Nephron (organoid): ENCODE measurements around the gene CHCHD6.

Experiments
- H3K27ac Mint-ChIP-seq, 3 experiments: 2 replicates each; pipeline ENCODE4 v1.8.0; 2020; ENCODE audit warnings: mixed read lengths in 3 of 3, mild to moderate bottlenecking in 2 of 3, moderate library complexity in 1 of 3
- H3K27me3 Mint-ChIP-seq: 2 replicates; pipeline ENCODE4 v1.8.0; 2021; ENCODE audit warnings: low read depth, mild to moderate bottlenecking, moderate library complexity, mixed read lengths
- H3K36me3 Mint-ChIP-seq: 2 replicates; pipeline ENCODE4 v1.8.0; 2020; ENCODE audit warnings: low read depth, mixed read lengths
- H3K4me1 Mint-ChIP-seq: 2 replicates; pipeline ENCODE4 v1.8.0; 2020; ENCODE audit warnings: mixed read lengths
- H3K4me3 Mint-ChIP-seq, 3 experiments: 2 replicates each; pipeline ENCODE4 v1.8.0; 2020; ENCODE audit warnings: mild to moderate bottlenecking in 3 of 3, mixed read lengths in 3 of 3, moderate library complexity in 2 of 3
- H3K9me3 Mint-ChIP-seq: 2 replicates; pipeline ENCODE4 v1.8.0; 2020; ENCODE audit warnings: mixed read lengths
- TF ChIP-seq, protein P1 (sequence below), 3 experiments: fragments of 200-600 bp; sonication (generic); IDR thresholded peaks; one replicate each; pipeline ENCODE4 v1.5.0; 2021; ENCODE audit warnings: antibody characterized with exemption in 3 of 3; ENCODE audit not compliant: unreplicated experiment in 3 of 3

CHCHD6 gene

GRCh38 chr3:126692858-126693257 is 11.2 kb upstream of the CHCHD6 start:
- Mint-ChIP-seq H3K9me3 (no peaks in the 10 kb centered on the region), H3K27ac (no peak overlapping the region), H3K4me3 (no peak overlapping the region), H3K4me1 (no peaks in the 10 kb centered on the region), H3K27me3 (peaks cover 14% of the 10 kb centered on the region), H3K36me3 (no peaks in the 10 kb centered on the region)
- TF ChIP-seq, protein P1, sequence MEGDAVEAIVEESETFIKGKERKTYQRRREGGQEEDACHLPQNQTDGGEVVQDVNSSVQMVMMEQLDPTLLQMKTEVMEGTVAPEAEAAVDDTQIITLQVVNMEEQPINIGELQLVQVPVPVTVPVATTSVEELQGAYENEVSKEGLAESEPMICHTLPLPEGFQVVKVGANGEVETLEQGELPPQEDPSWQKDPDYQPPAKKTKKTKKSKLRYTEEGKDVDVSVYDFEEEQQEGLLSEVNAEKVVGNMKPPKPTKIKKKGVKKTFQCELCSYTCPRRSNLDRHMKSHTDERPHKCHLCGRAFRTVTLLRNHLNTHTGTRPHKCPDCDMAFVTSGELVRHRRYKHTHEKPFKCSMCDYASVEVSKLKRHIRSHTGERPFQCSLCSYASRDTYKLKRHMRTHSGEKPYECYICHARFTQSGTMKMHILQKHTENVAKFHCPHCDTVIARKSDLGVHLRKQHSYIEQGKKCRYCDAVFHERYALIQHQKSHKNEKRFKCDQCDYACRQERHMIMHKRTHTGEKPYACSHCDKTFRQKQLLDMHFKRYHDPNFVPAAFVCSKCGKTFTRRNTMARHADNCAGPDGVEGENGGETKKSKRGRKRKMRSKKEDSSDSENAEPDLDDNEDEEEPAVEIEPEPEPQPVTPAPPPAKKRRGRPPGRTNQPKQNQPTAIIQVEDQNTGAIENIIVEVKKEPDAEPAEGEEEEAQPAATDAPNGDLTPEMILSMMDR (IDR thresholded peaks at IDR 0.05; ENCODE audit: unreplicated experiment in 3 of 3): no peak

DNA sequence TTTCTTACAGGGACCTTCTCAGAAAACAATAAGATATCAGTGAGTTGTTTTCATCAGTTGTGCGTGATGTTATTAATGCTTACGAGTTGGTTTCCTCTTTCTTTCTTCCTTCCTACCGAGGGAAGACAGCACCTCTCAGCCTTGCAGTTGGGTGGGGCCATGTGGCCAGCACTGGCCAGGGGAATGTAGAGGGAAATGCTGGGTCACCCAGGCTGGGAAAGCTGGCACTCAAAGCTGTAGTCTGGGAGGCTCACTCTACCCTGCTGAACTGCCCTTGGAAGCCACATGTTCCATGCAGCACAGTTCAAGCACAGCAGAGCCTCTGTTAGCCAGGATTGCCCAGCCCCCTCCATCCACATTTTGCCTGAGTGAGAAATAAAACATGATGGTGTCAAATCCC is 10.1 kb upstream of the CHCHD6 start:
- Mint-ChIP-seq H3K4me1 (no peaks in the 10 kb centered on the region), H3K36me3 (no peaks in the 10 kb centered on the region), H3K9me3 (no peaks in the 10 kb centered on the region), H3K4me3 (no peak overlapping the region), H3K27ac (no peak overlapping the region), H3K27me3 (peaks cover 20% of the 10 kb centered on the region)
- TF ChIP-seq, protein P1 (IDR thresholded peaks at IDR 0.05; ENCODE audit: unreplicated experiment in 3 of 3): no peak

GRCh38 chr3:126696701-126697267 is 7.3 kb upstream of the CHCHD6 start:
- Mint-ChIP-seq H3K9me3 (peaks cover 4% of the 10 kb centered on the region), H3K27me3 (peaks cover 20% of the 10 kb centered on the region)

GRCh38 chr3:126699011-126699410 is 5.0 kb upstream of the CHCHD6 start:
- H3K27me3 Mint-ChIP-seq: peaks cover 25% of the 10 kb centered on the region
- no peak overlapping the region for H3K27ac Mint-ChIP-seq
- H3K4me3 Mint-ChIP-seq: no peak overlapping the region
- H3K36me3 Mint-ChIP-seq: no peaks in the 10 kb centered on the region
- peaks cover 4% of the 10 kb centered on the region for H3K9me3 Mint-ChIP-seq
- TF ChIP-seq, protein P1 (IDR thresholded peaks at IDR 0.05; ENCODE audit: unreplicated experiment in 3 of 3): no peak
- H3K4me1 Mint-ChIP-seq: peaks cover 13% of the 10 kb centered on the region

More at GRCh38 chr3:126696701-126697267, 7.3 kb upstream of the CHCHD6 start:
- no peaks in the 10 kb centered on the region for H3K4me1 Mint-ChIP-seq
- TF ChIP-seq, protein P1 (IDR thresholded peaks at IDR 0.05; ENCODE audit: unreplicated experiment in 3 of 3): no peak
- no peak overlapping the region for H3K4me3 Mint-ChIP-seq
- H3K27ac Mint-ChIP-seq: no peak overlapping the region
- no peaks in the 10 kb centered on the region for H3K36me3 Mint-ChIP-seq

- Mint-ChIP-seq H3K4me1 (peaks cover 22% of the 10 kb centered on the region), H3K27me3 (peaks cover 12% of the 10 kb centered on the region), H3K27ac (peak overlapping the region in 1 of 3 experiments; percentile 3), H3K4me3 (peak overlapping the region; percentile 89 to 96 (median 95)), H3K36me3 (peaks cover 15% of the 10 kb centered on the region), H3K9me3 (peaks cover 4% of the 10 kb centered on the region)
- TF ChIP-seq, protein P1 (IDR thresholded peaks at IDR 0.05; ENCODE audit: unreplicated experiment in 3 of 3): no peak
Measured at GRCh38 chr3:126704494-126705214, 614 bp downstream of the CHCHD6 start.

- no peak overlapping the region for H3K4me3 Mint-ChIP-seq
- peaks cover 22% of the 10 kb centered on the region for H3K4me1 Mint-ChIP-seq
- peaks cover 16% of the 10 kb centered on the region for H3K36me3 Mint-ChIP-seq
- H3K27ac Mint-ChIP-seq: no peak overlapping the region
- peaks cover 12% of the 10 kb centered on the region for H3K27me3 Mint-ChIP-seq
- peaks cover under 1% of the 10 kb centered on the region for H3K9me3 Mint-ChIP-seq
- TF ChIP-seq, protein P1 (IDR thresholded peaks at IDR 0.05; ENCODE audit: unreplicated experiment in 3 of 3): no peak
Measured at GRCh38 chr3:126706631-126707030, 2.6 kb downstream of the CHCHD6 start.
